HepG2 (cell line): ENCODE results near the gene HES2.

ENCODE experiments used
- E2F2 ChIP-seq: sonication (generic); formaldehyde crosslinking; IDR thresholded peaks from 2 replicates; pipeline ENCODE4 v1.4.0; 2020; ENCODE audit warnings: missing genetic modification reagents, borderline replicate concordance
- GTF2F1 ChIP-seq: fragments of 150-350 bp; IDR thresholded peaks from 2 replicates; pipeline ENCODE4 v1.6.1; 2014; ENCODE audit warnings: low read length
- SAFB2 ChIP-seq: sonication (generic); formaldehyde crosslinking; IDR thresholded peaks from 2 replicates; pipeline ENCODE4 v1.5.1; 2020; ENCODE audit warnings: missing genetic modification reagents, low read depth, mild to moderate bottlenecking, borderline replicate concordance
- SMC3 ChIP-seq: IDR thresholded peaks from 2 replicates; pipeline ENCODE4 v1.6.1; 2011; ENCODE audit warnings: low read length, improper control_type of control experiment
- ZNF362 ChIP-seq: sonication (generic); formaldehyde crosslinking; IDR thresholded peaks from 2 replicates; pipeline ENCODE4 v1.4.0; 2020; ENCODE audit warnings: missing genetic modification reagents, mild to moderate bottlenecking, borderline replicate concordance
- ZNF451 ChIP-seq: sonication (generic); formaldehyde crosslinking; IDR thresholded peaks from 2 replicates; pipeline ENCODE4 v1.5.0; 2020; ENCODE audit warnings: mild to moderate bottlenecking, missing genetic modification reagents

- TF ChIP-seq ZNF362 (CRISPR knock-in tag) (no peak), SMC3 (no peak), SAFB2 (no peak), ZNF451 (no peak), E2F2 (CRISPR knock-in tag) (no peak), GTF2F1 (no peak)
Measured at GRCh38 chr1:6444377-6444776, 24.7 kb upstream of the HES2 start.
